ENCODE measurements around the gene LEPROT.
"Not testable (repeated sequence)": the region's sequence is repeated elsewhere in the genome, so short reads cannot be mapped to it uniquely, and the experiment has no call there.

The LEPROT gene, protein sequence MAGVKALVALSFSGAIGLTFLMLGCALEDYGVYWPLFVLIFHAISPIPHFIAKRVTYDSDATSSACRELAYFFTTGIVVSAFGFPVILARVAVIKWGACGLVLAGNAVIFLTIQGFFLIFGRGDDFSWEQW

DNA sequence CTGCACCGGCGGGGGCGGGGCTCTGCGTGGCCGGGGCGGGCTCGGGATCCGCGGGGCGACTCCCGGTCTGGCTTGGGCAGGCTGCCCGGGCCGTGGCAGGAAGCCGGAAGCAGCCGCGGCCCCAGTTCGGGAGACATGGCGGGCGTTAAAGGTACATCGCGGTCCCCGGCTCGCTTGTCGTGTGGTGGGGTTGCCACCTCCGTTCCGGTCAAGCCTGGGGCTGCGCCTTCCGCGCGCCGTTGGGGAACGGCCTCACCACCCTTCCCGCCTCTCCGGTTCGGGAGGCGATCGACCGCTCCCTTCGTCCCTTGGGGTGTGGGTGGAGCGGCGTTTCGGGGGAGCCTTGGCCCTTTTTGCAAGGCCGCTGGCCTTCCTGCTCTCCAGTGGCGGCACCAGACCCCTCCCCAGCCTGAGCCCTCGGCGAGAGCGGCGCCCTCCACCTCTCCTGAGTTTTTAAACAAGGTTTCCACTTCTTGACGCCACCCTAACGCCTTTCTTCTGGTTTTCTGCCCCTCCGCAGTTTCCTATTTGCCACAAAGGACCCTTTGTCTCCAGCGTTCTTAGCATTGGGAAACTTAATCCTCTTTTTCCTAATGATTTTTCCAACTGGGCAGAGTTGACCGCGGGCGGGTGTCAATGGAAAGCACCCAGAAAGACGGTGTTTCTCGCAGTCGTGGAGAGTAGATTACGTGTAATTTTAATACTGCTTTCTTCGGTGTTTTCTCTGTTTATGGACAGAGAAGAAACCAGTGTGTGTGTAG, at the start of gene LEPROT, which contains the start of gene LEPR:
LEPROT (plus strand) TSS at position 79 of the 761 bp plus-strand sequence; CDS start at position 136, 57 bp downstream.
LEPR (plus strand) TSS at position 79 of the 761 bp plus-strand sequence. CDS start 144,898 bp downstream, outside the sequence.
- no peak for DNase-seq

DNA sequence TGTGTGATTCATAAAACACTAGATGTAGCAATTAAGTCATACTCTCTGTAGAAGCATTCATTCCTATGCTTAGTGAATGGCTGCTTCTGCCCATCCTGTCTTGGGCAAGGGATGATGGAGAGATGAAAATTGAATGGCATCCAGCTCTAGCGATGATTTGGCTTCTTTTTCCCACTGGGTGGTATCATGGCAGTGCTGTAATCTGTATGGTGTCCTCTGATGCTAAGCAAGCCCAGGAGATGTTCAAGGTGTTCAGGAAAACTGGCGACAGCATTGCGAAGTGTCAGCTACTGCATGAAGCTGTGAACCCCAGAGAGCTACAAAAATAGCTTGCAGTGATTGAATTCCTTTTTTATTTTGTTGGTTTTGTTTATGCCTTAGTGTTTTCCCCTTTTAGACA, 48.9 kb upstream of the LEPROT start:
- no peak for DNase-seq

DNA sequence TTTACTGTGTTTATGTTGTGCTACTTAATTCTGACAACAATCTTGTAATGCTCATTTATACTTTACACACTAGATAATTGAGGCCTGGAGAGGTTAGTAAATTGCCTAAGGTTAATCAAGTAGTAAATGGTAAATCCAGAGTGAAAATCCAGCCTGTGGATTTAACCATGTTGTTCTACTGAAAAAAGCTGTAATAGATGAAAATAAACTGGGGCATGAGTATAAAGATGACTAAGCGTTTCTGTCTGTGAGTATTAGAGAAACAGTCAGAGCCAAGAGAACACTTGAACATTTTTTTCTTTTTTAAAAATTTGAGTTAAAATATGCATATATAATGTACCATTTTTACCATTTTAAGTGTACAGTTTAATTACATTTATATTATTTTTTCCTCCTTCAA, 47.9 kb upstream of the LEPROT start:
- DNase-seq: no peak

DNA sequence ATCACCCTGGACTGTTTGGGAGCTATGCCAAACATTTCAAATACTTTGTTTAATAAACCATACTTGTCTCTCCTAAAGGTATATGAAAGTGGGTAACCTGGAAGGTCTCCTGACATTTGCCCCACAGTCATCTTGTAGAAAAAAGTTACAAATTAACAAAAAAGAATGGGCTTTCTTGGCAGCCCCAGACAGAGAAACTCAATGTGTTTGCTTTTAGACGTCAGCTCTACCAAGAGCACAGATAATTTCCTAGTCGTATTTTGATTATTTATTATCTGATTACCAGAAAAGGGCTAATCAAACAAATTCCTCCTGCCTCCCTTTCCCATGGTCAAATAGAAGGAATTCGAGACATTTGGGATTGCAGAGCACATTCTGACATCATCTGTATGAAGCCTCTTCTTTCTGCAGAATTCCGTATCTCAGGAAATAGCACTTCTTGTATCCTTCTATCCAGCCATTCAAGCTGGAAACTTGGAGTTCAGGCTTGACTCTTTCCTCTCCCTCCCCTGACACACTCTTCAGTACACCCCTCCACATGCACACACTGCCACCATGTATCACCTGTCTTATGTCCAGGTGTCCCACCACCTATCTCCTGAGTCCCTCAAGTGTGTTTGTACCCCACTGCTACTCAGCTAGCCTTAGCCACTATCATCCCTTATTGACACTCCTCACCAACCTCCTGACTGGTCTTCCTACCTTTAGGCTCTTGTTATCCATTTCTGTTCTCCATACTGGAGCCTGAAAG, 42.8 kb upstream of the LEPROT start:
- no peak for DNase-seq

DNA sequence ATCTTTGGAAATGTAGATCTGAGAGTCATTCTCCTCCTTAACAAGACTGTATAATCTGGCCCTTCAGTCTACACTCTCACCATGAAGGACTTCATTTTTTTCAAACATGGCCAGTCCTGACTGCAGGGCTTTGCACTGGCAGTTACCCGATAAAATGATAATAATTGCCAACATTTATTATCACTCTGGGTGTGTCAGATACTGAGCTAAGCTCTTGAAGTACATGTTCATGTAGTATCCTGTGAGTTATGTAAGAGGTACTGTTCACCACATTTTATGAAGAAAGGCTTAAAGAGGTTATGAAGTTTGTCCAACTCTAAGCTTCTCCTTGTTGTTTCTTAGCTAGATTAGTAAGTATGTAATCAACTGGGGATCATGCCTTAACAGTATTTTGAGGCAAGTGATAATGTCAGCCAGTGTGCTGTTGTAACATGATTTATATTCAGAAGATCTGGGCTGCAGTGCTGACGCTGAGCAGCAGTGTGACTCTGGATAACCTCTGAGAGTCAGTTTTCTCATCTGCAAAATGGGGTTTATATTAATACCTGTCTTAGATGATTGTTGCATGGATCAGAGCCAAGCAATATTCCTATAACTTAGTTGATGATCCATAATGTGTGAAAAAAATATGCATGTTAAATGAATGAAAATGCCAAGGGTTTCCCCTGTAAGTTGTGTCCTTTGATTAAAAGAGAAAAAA, 42.1 kb upstream of the LEPROT start:
- DNase-seq: no peak

DNA sequence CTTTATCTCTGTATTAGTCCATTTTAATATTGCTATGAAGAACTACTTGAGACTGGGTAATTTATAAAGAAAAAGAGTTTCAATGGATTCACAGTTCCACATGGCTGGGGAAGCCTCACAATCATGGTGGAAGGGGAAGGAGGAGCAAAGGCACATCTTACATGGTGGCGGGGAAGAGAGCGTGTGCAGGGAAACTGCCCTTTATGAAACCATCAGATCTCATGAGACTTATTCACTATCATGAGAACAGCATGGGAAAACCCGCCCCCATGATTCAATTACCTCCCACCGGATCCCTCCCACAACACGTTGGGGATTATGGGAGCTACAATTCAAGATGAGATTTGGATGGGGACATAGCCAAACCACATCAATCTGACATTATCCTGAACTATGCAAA, 36.0 kb upstream of the LEPROT start:
- not testable (repeated sequence) for DNase-seq

DNA sequence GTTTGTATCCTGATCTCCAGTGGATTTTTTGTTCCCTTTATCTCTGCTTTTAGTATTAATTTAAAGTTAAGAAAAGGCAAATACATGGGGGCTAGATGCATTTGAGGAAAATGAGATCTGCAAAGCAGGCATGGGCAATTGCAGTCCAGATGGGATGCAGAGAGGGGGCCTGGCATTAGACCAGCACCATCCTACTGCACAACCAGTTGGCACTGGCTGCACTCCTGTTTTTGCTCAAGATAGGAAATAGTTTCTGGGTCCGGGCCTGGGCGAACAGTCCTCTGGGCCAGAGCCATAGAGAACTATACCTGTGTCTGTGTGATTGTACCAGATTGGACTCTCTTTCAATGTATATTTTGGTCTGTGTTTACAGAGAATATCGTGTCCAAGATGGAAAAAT, 34.0 kb upstream of the LEPROT start:
- DNase-seq: no peak

DNA sequence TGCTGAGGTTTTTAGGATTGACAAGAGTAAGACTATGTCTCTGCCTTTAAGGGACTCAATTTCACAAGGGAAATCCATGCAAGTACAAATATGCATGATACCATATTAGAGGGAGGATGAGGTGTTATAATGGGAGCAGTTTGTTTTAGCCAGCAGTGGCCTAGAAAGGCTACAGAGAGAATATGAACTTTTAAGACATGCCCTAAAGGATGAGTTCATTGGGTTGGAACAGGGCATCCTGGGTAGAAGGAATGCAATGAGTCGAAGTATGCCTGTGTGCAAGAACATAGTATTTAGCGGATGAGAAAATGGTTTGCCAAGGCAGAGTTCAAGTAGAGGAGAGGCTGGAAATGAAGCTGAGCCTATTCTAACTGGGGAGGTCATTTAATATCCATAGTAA, 32.6 kb upstream of the LEPROT start:
- DNase-seq: no peak

DNA sequence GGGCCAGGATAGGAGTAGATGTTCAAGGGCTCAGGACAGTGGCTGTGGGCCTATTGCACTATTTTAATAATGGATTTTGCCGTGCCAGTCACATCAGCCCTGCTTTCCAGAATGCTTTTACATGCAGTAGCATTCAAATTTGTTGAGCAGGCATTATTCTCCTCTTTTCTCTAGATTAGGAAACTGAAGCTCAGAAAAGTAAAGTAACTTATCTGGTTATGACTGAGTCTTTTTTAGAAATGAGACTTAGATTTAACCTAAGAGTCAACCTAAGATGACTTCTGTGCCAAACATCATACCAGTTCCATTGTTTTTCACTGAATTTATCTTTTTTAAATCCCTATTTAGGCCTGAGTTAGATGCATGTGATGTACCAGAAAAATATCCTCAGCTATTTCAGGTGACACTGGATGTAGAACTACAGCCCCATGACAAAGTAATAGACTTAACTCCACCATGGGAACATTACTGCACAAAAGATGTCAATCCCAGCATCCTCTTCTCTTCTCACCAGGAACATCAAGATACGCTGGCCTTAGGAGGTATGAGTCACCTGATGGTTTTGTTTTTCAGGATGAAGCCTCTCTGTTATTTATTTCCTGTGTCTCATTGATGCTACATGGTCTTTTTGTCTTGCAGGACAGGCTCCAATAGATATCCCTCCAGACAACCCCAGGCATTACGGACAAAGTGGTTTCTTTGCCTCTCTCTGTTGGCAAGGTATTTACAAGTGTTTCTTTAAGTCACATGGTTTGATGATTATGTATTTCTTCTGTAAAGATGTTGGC, 31.4 kb upstream of the LEPROT start:
- DNase-seq: no peak

DNA sequence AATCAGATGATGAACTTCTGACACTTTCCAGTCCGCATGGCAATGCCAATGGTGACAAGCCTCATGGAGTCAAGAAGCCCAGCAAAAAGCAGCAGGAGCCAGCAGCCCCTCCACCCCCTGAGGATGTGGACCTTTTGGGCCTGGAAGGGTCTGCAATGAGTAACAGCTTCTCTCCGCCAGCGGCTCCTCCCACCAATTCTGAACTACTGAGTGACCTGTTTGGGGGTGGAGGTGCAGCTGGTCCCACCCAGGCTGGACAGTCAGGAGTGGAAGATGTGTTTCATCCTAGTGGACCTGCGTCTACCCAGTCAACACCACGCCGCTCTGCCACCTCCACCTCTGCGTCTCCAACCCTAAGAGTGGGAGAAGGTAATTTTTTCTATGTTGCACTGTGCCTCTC, 28.0 kb upstream of the LEPROT start:
- DNase-seq: no peak

DNA sequence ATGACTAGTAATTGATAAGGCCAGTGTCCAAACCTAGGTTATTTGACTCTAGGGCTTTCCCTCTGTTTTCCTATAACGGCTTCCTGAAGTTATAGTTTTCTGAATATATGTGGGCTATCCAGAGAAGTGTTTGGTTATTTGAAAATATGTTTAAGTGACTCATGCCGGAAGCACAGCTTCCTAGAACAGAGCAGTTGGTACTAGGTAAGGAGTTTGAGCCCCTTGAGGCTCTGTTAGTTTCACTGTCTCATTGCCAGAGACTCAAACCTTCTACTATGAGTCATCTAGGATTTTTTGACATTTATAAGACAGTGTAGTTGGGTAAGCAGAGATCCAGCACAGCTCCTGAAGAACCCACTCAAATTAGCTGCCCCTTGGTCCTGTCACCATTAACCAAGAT, 27.1 kb upstream of the LEPROT start:
- peak in 1 of 2 donors; percentile 7 for DNase-seq

DNA sequence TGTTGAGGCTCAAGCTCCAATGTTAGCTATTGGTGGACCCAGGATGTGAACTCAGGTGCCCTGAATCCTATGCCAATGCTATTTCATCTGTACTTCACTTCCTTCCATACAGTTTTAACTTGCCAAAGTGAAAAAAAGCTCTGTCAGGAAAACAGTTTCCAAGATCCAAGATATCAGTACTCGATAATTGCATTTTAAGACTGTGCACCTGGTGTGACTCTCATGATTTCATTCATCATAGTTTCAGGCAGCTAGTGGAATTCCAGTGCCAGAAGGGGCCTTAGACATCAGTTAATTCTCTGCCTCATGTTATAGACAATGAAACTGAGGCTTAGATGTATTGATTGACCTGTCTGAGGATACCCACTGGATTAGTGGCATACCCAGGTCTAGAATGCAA, 26.5 kb upstream of the LEPROT start:
- no peak for DNase-seq

DNA sequence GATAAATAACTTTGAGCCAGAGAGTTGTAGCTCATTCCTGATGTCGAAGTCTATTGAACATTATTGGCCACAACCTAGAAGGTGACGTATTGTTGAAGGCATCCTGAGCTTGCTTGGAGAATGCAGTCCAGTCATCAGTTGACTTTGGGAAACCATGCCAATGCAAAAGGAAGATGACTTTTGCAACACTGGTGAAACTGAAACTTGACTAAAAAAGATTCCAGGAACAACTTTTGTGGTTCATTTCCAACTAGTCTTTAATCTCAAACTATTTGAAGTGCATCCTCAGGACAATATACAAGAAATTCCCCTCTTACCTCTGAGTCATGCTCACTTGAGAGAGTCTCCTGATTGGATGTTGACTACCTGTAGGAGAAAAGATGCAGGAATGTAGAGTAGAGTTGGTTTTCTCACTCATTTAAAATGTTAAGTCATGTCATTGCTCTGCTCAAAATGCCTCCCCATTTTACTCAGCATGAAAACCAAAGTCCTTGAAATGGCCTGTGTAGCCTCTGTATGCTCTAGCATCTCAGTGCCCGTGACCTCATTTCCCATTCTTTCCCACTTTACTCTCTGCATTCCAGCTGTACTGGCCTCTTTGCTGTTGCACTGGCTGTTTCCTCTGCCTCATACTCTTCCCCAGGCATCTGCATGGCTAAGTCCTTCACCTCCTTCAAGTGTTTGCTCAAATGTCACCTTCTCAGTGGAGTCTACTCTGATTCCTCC, 24.4 kb upstream of the LEPROT start:
- no peak for DNase-seq

DNA sequence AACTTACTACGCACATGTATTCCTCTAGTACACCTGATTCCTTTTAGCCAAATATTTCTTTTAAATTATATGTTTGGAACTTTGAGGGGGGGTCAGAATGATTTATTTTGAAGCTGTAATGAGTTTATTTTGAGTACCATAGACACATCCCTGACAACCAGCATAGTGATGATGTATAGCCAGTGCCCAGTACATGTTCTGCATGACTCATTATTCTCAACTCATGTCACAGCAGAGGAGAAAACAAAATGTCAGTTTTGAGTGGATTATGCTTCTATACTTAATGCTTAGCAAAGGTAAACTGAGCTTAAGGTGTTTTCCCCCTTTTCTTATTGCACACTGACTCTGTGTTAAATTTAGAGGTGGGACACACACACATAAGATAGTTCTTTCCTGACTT, 22.4 kb upstream of the LEPROT start:
- no peak for DNase-seq

DNA sequence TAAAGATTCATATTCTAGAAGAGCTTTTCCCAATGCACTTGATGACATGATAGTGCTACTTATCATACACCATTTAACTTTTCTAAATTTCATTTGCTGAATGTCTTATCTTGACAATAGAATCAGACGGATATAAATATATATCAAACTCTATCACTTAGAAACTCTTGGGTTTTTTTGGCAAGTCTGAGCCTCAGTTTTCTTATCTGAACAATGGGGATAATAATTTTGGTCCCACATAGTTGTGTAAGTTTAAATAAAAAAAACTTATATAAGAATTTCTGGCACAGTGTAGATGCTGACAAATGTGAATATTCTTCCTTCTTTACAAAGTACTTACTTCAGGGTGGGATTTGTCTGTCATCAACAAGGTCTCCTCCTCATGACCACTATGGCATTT, 21.5 kb upstream of the LEPROT start:
- no peak for DNase-seq

DNA sequence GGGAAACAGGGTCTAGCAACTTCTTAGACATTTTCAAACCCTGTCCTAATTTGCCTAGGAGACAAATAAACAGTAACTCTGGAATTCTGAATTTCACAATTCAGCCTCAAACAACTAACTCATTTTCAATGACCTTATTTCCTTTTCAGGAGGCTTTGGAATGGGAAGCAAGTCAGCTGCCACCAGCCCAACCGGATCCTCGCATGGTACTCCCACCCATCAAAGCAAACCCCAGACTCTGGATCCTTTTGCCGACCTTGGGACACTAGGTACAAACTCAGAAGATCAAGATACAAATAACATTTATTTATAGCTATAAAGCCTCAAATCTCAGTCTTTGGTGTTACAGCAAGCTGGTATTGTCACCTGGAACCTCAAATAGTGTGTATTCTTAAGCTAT, 18.9 kb upstream of the LEPROT start:
- DNase-seq: no peak

DNA sequence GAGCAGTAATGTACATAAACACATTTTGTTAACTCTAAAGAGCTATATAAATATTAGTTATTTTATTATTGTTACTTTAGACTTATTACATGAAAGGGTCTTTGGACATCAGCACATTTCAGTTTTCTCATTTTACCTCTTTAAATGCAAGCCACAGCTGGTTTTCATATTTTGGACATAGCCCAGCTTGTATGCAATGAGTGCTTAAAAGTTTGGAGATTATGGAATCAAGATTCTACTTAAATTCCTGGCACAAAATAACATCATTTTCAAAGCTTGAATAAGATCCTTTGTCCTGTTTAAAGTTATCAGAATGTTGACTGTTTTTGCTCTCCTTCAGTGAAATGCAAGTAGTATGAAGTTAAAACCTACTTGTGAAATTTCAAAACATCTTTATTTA, 15.5 kb upstream of the LEPROT start:
- no peak for DNase-seq

DNA sequence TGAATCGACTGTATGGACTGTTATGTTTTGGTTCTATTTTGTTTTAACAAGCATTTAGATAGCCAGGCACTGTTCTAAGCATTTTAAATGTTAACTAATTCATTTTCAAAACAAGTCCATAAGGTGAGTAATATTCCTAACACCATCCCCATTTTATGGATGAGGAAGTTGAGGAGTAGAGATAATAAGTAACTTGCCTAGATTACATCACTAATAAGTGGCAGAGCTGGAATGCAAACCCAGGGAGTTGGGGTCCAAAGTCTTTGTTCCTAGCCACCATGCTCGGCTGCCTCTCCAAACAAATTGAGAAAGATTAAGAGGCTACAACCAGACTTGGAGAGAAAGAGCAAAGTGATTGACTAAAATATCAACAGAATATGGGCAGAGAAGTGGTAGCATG, 12.6 kb upstream of the LEPROT start:
- no peak for DNase-seq

DNA sequence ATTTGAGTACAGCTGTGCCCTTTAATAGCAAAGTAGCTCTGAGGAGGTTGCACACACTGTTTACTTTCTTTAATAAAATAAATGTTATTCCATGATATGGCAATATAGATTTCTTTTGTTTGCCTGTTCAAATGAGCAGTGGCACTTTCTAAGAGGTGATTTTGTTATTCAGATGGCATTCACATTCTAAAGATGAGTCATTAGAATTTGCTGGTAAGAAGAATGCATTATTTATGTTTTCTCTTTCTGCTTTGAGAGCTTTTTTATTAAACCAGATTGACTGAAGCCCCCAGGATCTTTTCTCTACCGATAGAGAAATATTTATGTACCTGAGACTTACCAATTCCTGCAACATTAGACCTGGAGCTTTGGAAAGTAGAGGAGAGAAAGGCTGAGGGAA, 11.2 kb upstream of the LEPROT start:
- no peak for DNase-seq

DNA sequence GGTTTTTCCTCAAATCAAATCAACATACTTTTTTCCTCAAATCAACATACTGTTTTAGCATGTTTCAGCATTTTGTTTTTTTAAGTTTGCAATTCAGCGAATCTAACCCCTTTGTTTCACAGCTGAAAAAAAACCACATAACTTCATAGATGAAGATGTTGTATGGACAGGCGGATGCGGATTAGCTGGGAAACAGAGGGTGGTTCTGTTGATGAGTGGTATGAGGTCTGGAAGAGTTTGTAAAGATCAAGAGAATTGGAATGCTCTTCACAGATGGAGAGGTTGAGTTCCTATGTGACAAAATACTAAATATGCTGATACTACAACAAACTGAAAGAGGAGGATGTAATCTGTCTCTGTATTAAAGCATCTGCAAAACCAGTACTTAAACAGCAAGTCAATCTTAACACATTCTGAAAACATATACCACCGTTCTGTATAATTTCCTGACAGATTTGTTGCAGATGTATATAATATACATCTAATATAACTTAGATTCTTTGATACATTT, 10.6 kb upstream of the LEPROT start:
- no peak for DNase-seq

DNA sequence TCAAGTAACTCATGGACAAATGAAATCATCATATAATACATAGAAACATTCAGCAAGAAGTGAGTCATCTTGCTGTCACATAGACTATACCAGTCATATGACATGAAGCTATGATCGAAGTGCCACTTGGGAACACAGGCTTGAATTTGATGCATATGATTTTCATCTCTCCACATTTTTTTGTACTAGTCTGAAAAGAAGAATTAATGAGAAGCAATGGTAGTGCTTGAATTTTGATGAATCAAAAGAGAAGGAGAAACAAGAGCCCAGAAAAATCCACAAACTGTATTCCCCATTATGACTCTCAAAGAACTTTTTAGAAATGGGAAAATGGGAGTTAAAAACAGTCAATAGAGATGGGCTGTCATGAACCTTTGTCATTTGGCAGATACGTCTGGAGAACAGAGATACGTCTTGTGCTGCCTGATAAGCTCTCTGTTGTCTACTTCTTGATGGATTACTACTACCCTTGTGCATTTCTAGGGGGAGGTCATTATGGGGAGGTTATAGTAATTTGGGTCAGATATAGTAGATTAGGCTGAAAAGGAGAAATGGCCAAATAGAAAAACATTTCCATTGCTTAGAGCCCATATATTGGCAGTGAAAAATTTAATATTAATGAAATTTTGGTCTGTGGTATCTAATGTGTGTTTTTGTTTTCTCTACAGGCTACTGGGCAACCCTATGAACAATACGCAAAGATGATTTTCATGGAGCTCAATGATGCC, 8.0 kb upstream of the LEPROT start:
- no peak for DNase-seq
